SK-N-SH treated with all-trans-retinoic acid at 6 μM for 48 hours (cell line): ENCODE data around the gene DRD4.

Source experiments
- ATAC-seq: fragments of 200-7000 bp; cut with Tn5 transposase; 3 replicates; pipeline ENCODE4 v1.9.1; 2020; ENCODE audit warnings: mild to moderate bottlenecking, moderate library complexity
- BACH2 ChIP-seq: fragments of 250-450 bp; sonication (Bioruptor Pico); IDR thresholded peaks from 2 replicates; pipeline ENCODE4 v1.9.0; 2021; ENCODE audit warnings: mild to moderate bottlenecking, borderline replicate concordance
- CSDC2 ChIP-seq: fragments of 250-450 bp; sonication (Bioruptor Pico); IDR thresholded peaks from 2 replicates; pipeline ENCODE4 v1.5.0; 2020; ENCODE audit warnings: mild to moderate bottlenecking, moderate library complexity
- ESRRG ChIP-seq: fragments of 250-450 bp; sonication (Bioruptor Pico); IDR thresholded peaks from 2 replicates; pipeline ENCODE4 v1.6.1; 2021; ENCODE audit warnings: mild to moderate bottlenecking
- GLIS3 ChIP-seq: fragments of 250-450 bp; sonication (Bioruptor Pico); IDR thresholded peaks from 2 replicates; pipeline ENCODE4 v1.5.0; 2020; ENCODE audit warnings: mild to moderate bottlenecking, moderate library complexity
- ISL1 ChIP-seq: fragments of 250-450 bp; sonication (Bioruptor Pico); IDR thresholded peaks from 2 replicates; pipeline ENCODE4 v2.1.2; 2022; ENCODE audit warnings: mild to moderate bottlenecking, moderate library complexity
- OSR1 ChIP-seq: fragments of 250-450 bp; sonication (Bioruptor Pico); IDR thresholded peaks from 2 replicates; pipeline ENCODE4 v1.8.0; 2022; ENCODE audit warnings: moderate library complexity, mild to moderate bottlenecking, inconsistent platforms
- PPARA ChIP-seq: fragments of 250-450 bp; sonication (Bioruptor Pico); IDR thresholded peaks from 2 replicates; pipeline ENCODE4 v1.5.0; 2020; ENCODE audit warnings: mild to moderate bottlenecking, borderline replicate concordance
- RARB ChIP-seq: fragments of 250-450 bp; sonication (Bioruptor Pico); IDR thresholded peaks from 2 replicates; pipeline ENCODE4 v1.8.0; 2021; ENCODE audit warnings: mild to moderate bottlenecking, moderate library complexity
- SNAI2 ChIP-seq: fragments of 250-450 bp; sonication (Bioruptor Pico); IDR thresholded peaks from 2 replicates; pipeline ENCODE4 v1.5.0; 2020; ENCODE audit warnings: mild to moderate bottlenecking, moderate library complexity
- TCF4 ChIP-seq: fragments of 250-450 bp; sonication (Bioruptor Pico); IDR thresholded peaks from 2 replicates; pipeline ENCODE4 v1.8.0; 2021; ENCODE audit warnings: mild to moderate bottlenecking, moderate library complexity, borderline replicate concordance
- TOX ChIP-seq: fragments of 250-450 bp; sonication (Bioruptor Pico); IDR thresholded peaks from 2 replicates; pipeline ENCODE4 v1.8.0; 2021; ENCODE audit warnings: mild to moderate bottlenecking, moderate library complexity, borderline replicate concordance
- ZFP3 ChIP-seq: fragments of 250-450 bp; sonication (Bioruptor Pico); IDR thresholded peaks from 2 replicates; pipeline ENCODE4 v1.5.0; 2020; ENCODE audit warnings: mild to moderate bottlenecking, moderate library complexity
- ZFP30 ChIP-seq: fragments of 450-650 bp; formaldehyde crosslinking; IDR thresholded peaks from 2 replicates; pipeline ENCODE4 v1.5.0; 2022; ENCODE audit warnings: mild to moderate bottlenecking, moderate library complexity
- ZNF70 ChIP-seq: fragments of 450-650 bp; formaldehyde crosslinking; IDR thresholded peaks from 2 replicates; pipeline ENCODE4 v1.5.0; 2020; ENCODE audit warnings: mild to moderate bottlenecking, moderate library complexity
- ZNF8 ChIP-seq: fragments of 450-650 bp; formaldehyde crosslinking; IDR thresholded peaks from 2 replicates; pipeline ENCODE4 v1.5.0; 2020; ENCODE audit warnings: mild to moderate bottlenecking, moderate library complexity
- TF ChIP-seq, protein P1 (sequence below): fragments of 250-450 bp; sonication (Bioruptor Pico); IDR thresholded peaks from 2 replicates; pipeline ENCODE4 v1.5.1; 2021; ENCODE audit warnings: mild to moderate bottlenecking, moderate library complexity
- TF ChIP-seq, protein P2 (sequence below): fragments of 250-450 bp; sonication (Bioruptor Pico); IDR thresholded peaks from 2 replicates; pipeline ENCODE4 v1.5.0; 2020; ENCODE audit warnings: mild to moderate bottlenecking, moderate library complexity
- TF ChIP-seq, protein P3 (sequence below): fragments of 250-450 bp; sonication (Bioruptor Pico); IDR thresholded peaks from 2 replicates; pipeline ENCODE4 v1.8.0; 2020; ENCODE audit warnings: mild to moderate bottlenecking, moderate library complexity, borderline replicate concordance
- TF ChIP-seq, protein P4 (sequence below): fragments of 250-450 bp; sonication (Bioruptor Pico); IDR thresholded peaks from 2 replicates; pipeline ENCODE4 v1.8.0; 2021; ENCODE audit warnings: low read depth, mild to moderate bottlenecking, moderate library complexity, borderline replicate concordance

DRD4 gene

DNA sequence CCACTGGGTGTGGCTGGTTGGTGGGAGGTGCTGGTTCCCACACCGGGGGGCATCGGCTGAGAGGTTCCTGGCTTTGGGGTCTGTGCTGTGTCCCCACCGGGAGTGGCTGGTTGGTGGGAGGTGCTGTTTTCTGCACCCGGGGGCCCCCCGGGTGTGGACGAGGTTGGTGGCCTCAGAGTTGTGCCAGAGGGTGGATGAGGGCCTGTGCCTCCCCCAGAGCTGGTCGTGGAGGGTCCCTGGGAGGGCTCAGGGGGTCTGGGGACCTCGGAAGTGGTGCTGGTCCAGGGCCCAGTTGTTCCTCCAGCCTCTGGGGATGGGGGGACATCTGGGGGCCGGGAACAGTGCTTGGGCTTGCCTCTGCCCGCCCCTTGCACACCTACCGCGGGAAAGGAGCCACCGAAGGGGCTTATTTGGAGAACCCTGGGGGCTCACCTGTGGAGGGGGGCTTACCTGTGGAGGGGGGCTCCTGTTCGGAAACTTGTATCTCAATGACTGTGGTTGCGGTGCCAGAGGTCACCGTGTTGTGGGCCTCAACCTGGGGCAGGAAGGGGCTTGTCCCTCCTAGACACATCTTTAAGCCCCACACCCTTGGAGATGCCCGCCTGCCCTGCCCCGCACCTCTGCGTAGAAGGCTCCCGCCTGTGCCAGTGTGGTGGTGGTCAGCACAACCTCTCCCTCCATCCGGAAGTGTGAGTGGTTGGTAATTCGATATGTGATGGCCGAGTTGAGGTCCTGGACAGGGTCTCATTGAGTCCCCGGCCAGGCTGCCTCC is 18.0 kb upstream of the DRD4 start (continued):
- no peak for TF ChIP-seq PPARA (CRISPR knock-in tag)
- no peak for TF ChIP-seq RARB (CRISPR knock-in tag)
- no peak for TF ChIP-seq OSR1 (CRISPR knock-in tag)
- TF ChIP-seq TCF4 (CRISPR knock-in tag): no peak
- no peak for TF ChIP-seq TOX
- TF ChIP-seq, protein P1, sequence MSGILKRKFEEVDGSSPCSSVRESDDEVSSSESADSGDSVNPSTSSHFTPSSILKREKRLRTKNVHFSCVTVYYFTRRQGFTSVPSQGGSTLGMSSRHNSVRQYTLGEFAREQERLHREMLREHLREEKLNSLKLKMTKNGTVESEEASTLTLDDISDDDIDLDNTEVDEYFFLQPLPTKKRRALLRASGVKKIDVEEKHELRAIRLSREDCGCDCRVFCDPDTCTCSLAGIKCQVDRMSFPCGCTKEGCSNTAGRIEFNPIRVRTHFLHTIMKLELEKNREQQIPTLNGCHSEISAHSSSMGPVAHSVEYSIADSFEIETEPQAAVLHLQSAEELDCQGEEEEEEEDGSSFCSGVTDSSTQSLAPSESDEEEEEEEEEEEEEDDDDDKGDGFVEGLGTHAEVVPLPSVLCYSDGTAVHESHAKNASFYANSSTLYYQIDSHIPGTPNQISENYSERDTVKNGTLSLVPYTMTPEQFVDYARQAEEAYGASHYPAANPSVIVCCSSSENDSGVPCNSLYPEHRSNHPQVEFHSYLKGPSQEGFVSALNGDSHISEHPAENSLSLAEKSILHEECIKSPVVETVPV (CRISPR knock-in tag): no peak

DNA sequence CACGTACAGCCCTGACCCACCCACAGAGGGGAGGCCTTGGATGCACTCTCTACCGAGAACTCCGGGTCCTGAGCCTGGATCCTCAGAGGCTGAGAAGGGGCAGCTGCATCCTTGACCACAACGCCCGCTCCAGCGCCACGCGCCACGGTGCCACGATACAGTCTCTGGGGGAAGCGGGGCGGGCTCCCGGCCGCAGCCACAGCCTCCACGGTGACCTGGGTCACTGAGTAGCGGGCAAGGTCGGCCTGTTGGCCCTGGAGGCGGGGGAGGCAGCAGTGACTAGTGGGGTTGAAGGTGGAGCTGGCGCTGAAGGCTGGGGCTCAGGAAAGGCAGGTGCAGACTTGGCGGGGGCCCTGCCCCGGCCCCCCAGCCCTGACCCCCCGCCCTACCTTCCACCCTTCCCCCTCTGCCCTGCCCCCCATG is 17.4 kb upstream of the DRD4 start:
- no peak for ATAC-seq
- TF ChIP-seq PPARA (CRISPR knock-in tag) (no peak), SNAI2 (CRISPR knock-in tag) (no peak), ZFP3 (CRISPR knock-in tag) (no peak), ZNF8 (CRISPR knock-in tag) (no peak), ISL1 (no peak), ZFP30 (CRISPR knock-in tag) (no peak), OSR1 (CRISPR knock-in tag) (no peak), TCF4 (CRISPR knock-in tag) (no peak), RARB (CRISPR knock-in tag) (no peak)
- TF ChIP-seq, protein P2, sequence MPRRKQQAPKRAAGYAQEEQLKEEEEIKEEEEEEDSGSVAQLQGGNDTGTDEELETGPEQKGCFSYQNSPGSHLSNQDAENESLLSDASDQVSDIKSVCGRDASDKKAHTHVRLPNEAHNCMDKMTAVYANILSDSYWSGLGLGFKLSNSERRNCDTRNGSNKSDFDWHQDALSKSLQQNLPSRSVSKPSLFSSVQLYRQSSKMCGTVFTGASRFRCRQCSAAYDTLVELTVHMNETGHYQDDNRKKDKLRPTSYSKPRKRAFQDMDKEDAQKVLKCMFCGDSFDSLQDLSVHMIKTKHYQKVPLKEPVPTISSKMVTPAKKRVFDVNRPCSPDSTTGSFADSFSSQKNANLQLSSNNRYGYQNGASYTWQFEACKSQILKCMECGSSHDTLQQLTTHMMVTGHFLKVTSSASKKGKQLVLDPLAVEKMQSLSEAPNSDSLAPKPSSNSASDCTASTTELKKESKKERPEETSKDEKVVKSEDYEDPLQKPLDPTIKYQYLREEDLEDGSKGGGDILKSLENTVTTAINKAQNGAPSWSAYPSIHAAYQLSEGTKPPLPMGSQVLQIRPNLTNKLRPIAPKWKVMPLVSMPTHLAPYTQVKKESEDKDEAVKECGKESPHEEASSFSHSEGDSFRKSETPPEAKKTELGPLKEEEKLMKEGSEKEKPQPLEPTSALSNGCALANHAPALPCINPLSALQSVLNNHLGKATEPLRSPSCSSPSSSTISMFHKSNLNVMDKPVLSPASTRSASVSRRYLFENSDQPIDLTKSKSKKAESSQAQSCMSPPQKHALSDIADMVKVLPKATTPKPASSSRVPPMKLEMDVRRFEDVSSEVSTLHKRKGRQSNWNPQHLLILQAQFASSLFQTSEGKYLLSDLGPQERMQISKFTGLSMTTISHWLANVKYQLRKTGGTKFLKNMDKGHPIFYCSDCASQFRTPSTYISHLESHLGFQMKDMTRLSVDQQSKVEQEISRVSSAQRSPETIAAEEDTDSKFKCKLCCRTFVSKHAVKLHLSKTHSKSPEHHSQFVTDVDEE (CRISPR knock-in tag): no peak
- TF ChIP-seq, protein P3, sequence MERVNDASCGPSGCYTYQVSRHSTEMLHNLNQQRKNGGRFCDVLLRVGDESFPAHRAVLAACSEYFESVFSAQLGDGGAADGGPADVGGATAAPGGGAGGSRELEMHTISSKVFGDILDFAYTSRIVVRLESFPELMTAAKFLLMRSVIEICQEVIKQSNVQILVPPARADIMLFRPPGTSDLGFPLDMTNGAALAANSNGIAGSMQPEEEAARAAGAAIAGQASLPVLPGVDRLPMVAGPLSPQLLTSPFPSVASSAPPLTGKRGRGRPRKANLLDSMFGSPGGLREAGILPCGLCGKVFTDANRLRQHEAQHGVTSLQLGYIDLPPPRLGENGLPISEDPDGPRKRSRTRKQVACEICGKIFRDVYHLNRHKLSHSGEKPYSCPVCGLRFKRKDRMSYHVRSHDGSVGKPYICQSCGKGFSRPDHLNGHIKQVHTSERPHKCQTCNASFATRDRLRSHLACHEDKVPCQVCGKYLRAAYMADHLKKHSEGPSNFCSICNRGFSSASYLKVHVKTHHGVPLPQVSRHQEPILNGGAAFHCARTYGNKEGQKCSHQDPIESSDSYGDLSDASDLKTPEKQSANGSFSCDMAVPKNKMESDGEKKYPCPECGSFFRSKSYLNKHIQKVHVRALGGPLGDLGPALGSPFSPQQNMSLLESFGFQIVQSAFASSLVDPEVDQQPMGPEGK (CRISPR knock-in tag): no peak
- TF ChIP-seq, all 23 proteins: peak for 0

DNA sequence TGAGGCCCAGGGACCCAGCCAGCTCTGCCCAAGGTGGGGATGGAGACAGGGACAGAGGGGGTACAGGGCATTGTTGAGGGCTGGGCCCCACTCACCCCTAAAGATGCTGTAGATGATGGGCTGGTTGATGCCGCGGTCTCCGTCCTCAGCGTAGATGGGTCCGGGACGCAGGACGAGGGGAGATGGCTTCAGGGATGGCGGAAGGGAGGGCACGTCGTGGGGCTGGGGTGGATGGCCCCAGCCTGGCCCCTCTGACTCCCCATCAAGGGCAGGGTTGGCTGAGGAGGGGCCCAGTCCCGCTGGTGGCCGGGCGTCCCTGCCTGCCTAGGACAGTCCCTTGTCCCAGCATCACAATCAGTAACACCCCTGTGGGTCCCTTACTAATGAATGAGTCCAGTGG is 16.9 kb upstream of the DRD4 start:
- no peak for TF ChIP-seq OSR1 (CRISPR knock-in tag)

DNA sequence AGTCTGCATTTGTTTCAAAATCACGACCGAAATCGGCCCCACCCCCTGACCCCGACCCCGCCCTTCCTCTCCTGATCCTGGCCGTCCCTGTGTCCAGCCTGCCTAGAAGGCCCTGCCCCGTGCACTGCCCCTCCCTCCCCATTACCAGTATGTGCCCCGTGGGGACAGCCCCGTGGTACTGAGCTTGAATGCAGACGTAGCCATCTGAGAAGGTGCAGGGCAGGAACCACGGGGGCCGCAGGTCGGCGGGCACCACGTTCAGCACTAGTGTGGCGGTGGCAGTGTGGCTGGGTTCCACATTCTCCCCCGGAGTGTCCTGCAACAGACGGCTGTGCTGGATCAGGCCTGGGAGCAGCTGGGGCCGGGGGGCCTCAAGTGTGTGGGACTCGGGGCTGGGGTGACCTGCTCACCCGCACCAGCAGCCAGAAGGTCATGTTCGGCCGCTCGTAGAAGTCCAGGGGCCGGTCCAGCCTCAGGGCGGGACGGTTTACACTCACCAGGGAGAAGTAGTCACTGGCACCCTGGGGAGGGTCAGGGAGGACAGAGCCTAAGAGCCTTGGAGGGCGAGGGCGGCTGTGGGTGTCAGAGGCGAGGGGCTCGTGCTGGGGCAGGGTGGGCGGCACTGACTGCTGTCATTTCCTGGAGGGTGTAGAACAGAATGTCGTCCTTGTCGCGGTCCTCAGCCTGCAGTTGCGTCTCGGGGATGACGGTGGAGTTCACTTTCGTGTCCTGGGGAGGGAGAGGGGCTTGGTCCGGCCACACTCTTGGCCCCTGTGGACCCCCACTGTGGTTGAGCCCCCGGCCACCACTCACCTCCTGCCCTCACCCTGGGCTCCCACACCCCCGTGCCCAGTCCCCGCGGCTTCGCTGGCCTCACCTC is 15.9 kb upstream of the DRD4 start:
- TF ChIP-seq ZNF70 (CRISPR knock-in tag) (no peak), TOX (no peak), GLIS3 (CRISPR knock-in tag) (no peak), CSDC2 (CRISPR knock-in tag) (no peak), RARB (CRISPR knock-in tag) (no peak), ZFP30 (CRISPR knock-in tag) (no peak), BACH2 (no peak), ESRRG (CRISPR knock-in tag) (no peak)
- TF ChIP-seq, protein P4, sequence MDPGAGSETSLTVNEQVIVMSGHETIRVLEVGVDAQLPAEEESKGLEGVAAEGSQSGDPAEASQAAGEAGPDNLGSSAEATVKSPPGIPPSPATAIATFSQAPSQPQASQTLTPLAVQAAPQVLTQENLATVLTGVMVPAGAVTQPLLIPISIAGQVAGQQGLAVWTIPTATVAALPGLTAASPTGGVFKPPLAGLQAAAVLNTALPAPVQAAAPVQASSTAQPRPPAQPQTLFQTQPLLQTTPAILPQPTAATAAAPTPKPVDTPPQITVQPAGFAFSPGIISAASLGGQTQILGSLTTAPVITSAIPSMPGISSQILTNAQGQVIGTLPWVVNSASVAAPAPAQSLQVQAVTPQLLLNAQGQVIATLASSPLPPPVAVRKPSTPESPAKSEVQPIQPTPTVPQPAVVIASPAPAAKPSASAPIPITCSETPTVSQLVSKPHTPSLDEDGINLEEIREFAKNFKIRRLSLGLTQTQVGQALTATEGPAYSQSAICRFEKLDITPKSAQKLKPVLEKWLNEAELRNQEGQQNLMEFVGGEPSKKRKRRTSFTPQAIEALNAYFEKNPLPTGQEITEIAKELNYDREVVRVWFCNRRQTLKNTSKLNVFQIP (CRISPR knock-in tag): no peak
- TF ChIP-seq, all 23 proteins: peak for 0

More for the DNA sequence above, 16.9 kb upstream of the DRD4 start:
- ATAC-seq: no peak

More for the DNA sequence above, 15.9 kb upstream of the DRD4 start:
- ATAC-seq: no peak
